Ureter (tissue), 1 donor: ENCODE measurements around the gene LDB2. TPM values are rescaled to one million over a fixed set of nuclear protein-coding genes. Genes with fewer than 3 reads are reported as not detected.

ENCODE experiments used
- DNase-seq: peaks from one replicate; pipeline ENCODE4 v3.0.0-alpha.2; 2020; ENCODE audit warnings: low spot score
- total RNA-seq: library from RNA; stranded (reverse); gene quantifications from one replicate; pipeline ENCODE4 v1.2.4, GENCODE V29; 2023
- donor health status: DM: yes; HTN: yes; CAD: no.

LDB2 gene
- total RNA-seq, 1 donor from 2014 or later: 63.3 TPM

DNA sequence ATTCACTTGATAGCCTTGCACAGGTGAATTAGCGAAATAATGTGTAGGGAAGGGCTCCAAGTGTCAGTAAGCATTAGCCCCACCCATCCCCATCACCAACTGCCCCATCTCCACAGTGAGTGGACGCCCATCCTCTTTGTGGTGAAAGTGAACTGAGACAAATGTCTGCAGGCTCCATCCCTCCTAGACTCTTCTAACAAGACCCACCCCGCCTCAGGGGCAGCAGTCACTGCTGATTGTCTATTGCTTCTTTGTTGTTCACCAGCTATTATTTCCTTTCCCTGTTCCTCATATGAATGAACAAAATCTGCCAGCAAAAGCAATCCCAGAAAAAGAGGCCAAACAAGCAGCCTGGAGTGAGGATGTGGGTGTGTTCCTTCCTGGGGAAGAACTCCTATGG, 96.4 kb downstream of the LDB2 start:
- DNase-seq: no peak

DNA sequence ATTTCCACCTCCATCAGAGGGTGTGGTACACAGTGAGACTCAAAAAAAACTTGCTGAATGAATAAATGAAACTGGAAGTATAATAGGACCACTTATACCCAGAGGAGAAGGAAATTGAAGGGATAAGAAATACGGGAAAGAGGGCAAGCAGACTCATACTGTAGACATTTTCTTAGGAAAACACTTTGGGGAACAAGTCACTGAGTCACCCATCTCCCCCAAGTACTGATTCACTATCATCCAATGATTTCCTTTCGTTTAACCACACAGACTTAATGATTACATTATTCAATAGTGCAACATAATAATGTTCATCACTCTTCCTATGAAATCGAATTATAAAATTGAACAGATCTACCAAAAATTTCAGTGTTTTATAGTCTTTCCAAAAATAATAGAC, 97.1 kb downstream of the LDB2 start:
- no peak for DNase-seq

- peak; percentile 59 for DNase-seq
Observed at GRCh38 chr4:16794816-16795445, 103.5 kb downstream of the LDB2 start.

GRCh38 chr4:16791460-16791859, 107.0 kb downstream of the LDB2 start:
- DNase-seq: no peak

DNA sequence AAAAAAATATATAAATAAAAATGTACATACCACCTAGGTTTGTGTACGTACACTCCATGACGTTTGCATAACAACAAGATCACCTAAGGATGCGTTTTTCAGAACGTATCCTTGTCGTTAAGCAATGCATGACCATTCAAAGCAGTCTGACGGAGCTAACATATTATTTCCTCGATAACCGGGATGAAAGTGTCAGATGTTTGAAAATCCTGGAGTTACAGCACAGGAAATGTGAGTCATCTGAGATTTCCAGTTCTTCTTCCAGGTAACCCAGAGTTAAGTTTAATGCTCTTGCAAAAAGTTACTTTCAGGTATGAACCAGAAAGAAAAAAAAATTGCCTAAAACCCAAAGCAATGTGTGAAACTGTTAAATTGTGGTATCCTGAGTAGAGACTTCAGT, 107.9 kb downstream of the LDB2 start:
- DNase-seq: no peak

DNA sequence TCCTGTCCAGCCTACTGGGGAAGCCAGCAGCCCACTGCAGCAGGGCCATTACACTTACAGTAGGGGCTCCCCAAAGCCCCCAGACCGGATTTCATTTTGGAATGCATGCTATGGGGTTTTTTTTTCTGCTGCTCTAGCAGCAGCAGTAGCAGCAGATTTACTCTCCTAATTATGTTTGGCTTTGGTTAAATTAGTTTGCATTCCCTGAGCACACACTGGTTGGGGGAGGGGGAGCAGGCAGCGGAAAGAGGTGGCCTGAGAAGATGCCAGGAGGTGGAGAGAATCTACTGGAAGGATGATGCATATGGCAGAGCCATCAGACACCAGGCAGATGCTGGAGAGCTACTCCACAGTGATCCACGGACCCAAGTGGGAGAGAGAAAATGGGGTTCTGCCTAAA, 109.6 kb downstream of the LDB2 start:
- no peak for DNase-seq

DNA sequence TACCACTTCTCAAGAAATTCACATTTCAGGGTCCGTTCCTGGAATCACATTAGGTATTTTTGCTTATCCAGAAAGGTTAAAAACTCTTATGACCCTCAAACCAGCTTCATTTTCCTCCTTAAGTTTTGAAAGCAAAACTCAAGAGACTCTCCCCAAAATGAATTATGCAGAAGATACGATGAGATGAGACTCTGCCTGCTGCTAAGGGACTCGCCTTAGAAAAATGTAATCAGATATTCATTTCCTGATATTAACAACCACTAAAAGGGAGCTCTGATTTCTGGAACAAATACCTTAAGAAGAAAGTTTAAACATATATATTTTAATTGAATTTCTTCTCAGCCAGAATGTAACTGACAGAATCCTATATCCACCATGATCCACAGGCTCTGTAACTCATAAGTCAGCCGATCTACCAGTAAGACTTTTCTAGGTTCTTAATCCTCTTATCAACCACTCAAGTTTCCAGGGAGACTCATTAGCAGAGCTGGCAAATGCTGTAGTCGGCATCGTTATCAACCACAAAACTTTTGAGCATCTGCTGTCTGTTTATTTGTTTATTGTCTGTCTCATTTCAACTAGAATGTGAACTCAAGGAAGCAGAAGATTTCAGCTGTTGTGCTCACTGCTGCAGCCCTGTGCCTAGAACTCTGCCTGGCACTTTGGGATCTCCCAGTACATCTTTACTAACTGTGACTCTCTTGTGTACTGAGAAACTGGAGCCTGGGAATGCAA, 112.5 kb downstream of the LDB2 start:
- no peak for DNase-seq

DNA sequence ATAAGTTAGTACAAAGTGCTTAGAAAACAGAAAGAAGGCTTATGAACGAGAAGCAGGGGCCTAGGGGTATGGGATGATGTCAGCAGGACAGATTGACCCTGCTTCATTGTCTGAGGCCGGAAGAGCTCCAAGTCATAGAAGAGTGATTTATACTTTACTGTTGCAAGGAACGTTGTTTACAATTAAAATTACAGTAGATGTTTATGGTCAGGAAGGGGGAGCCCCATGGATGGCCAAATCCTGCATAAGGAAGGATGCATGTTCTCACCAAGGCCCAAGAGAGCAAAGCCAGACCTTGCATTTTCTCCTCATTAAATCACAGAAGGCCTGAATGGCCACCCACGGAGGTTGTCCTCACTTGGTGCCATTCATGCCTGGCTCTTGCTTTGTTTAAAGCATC, 115.3 kb downstream of the LDB2 start:
- DNase-seq: no peak

DNA sequence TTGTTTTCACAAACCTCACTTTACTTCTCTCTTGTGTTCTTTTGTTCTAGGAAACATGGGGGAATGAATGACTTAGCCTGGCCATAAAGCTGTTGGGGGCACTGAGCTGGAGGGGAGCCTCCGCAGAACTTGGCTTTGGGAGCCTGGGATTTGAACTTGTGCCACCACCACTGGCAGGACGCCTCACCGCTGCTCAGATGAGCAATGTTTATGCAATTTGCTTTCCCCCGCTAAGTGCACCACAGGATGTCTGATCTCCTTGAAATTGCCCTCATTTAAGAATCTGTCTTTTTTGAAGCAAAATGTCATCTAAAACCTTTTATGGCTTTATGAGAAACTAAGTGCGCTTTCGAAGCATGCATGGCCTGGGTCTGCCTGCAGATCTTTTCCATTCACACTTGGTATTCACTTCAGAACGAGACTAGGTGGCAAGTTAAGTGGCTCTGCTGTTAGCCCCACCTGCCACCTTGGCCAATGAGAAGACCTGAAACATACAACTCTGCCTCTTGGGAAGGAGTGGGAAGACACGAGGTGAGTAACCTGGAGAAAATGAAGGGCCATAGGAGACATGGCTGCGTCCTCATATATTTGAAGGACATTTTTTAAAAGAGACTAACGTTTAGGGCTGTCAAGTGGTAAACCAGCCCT, 119.3 kb downstream of the LDB2 start:
- no peak for DNase-seq

DNA sequence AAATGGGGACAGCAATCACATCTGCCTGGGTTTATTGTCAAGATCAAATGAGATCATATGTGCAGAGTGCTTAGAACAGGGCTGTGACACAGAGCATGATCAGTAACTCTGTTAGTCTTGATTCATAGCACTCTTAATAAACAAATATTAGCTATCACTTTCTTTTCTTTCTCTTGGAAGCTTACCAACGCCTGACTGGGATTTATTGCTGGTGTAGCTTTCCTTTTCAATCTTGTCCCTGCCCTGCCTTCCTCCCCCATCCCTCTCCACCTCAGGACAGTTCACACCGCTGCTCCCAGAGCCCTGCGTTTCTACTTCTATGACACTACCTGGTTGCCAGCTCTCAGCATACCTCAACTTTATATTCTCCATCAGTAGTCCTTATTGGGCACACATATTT, 120.7 kb downstream of the LDB2 start:
- DNase-seq: no peak

DNA sequence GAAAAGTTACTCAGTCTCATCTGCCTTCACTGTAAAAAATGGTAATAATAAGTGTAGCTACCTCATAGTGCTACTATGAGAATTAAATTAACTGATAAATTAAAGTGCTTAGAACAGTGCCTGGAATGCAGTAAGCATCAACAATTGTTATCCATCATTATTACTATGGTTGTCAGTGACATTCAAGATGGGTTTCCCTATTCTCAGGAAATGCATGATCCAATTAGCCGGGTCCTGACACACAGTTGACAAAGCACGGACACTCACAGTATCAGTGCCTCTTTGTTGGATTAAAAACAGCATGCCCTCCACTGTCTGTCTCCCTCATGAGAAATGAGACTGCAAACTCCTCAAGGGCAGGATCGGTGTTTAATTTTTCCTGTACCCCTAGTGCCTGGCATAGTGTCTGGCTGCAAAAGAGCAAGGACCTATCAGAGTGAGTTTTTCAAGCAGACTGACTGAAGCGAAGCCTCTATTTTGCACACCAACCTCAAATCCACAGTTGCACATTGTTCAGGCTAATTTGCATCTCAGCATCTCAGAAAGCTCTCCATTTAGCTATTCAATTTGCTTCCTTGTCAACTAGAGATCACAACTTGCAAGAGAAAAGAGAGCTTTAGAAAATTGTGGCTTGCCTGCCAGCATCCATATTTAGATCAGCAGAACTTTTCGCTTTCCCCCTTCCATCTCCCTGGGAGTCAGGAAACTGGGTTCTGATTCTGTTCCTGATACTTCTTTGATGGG, 122.9 kb downstream of the LDB2 start:
- DNase-seq: no peak

GRCh38 chr4:16772366-16772850, 126.0 kb downstream of the LDB2 start:
- DNase-seq: no peak

GRCh38 chr4:16770710-16771285, 127.6 kb downstream of the LDB2 start:
- no peak for DNase-seq

DNA sequence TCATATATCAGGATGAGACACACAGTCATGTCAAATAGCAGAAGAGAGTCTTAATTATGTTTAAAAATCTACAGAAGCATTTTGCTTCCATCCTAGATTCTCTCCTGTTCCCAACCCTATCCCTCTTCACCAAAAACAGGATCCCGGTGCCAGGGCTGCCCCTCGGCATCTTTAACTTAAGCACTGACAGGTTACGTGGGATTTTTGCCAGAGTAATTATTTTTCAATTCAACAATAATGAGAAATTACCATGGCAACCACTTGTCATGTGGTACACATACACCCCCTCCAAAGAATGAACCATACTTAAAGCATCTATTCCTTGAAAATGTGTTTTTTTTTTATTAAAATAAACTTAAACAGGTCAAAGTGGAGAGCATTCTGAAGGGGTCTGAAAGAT, 130.6 kb downstream of the LDB2 start:
- no peak for DNase-seq

GRCh38 chr4:16767251-16767650, 131.2 kb downstream of the LDB2 start:
- no peak for DNase-seq

DNA sequence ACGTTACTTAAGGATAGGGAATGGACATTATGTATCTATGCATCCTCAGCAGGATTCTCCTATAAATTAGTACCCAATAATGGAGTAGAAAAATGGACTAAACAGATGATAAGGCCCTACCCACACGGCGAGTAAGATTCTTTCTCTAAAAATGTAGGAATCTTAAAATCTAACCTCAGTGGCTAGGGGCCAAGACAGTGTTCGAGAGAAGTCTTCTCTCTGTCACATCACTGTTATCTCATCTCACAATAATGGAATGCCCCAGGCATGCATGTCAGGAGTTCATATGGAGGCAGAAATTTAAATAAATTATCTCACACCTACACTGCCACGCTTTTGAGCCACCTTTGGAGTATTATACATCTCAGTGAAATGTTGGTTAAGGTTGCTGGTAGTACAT, 132.9 kb downstream of the LDB2 start:
- no peak for DNase-seq

- no peak for DNase-seq
Observed at GRCh38 chr4:16764622-16765021, 133.8 kb downstream of the LDB2 start.

- DNase-seq: no peak
Observed at GRCh38 chr4:16760617-16761363, 137.7 kb downstream of the LDB2 start.

GRCh38 chr4:16759931-16760582, 138.4 kb downstream of the LDB2 start:
- no peak for DNase-seq

- DNase-seq: no peak
Observed at GRCh38 chr4:16758816-16759215, 139.6 kb downstream of the LDB2 start.

GRCh38 chr4:16758255-16758654, 140.2 kb downstream of the LDB2 start:
- DNase-seq: no peak
